H1 (cell line): ENCODE measurements around the gene EML4. TPM values are rescaled to one million over a fixed set of nuclear protein-coding genes. Genes with fewer than 3 reads are reported as not detected.
A peak's percentile ranks its signal among the peaks of the same experiment; 100 is the strongest.

ENCODE experiments used
- CTCF ChIA-PET: fragments of 300-600 bp; sonication (Branson Sonifier 250); formaldehyde crosslinking; loops from one replicate; lab custom pipeline; 2021; ENCODE audit not compliant: partially characterized antibody; lab: Charles Lee
- POLR2A ChIA-PET: fragments of 300-600 bp; sonication (Branson Sonifier 250); formaldehyde crosslinking; loops from one replicate; lab custom pipeline; 2021; ENCODE audit warnings: inconsistent platforms; ENCODE audit not compliant: partially characterized antibody; lab: Charles Lee
- DNase-seq, 2 experiments: peaks; one replicate each; pipeline versions ENCODE4 v3.0.0 to v3.0.0-alpha.2; 2010 to 2022; ENCODE audit warnings: low spot score in 2 of 2, low read depth in 1 of 2, mixed read lengths in 1 of 2
- FAIRE-seq: peaks from 2 replicates; lab custom pipeline; 2011; peaks lifted over from hg19 to GRCh38; lab: Jason Lieb, UNC
- H2AFZ ChIP-seq: 2 replicates; pipeline ENCODE4 v1.8.1; 2012; ENCODE audit warnings: low read length, inconsistent platforms
- H2AK5ac ChIP-seq: 2 replicates; pipeline ENCODE4 v1.6.1; 2013; ENCODE audit warnings: low read depth, low read length
- H2BK120ac ChIP-seq: replicated peaks from 2 replicates; pipeline ENCODE3; 2013; ENCODE audit warnings: low read depth, low read length, inconsistent platforms
- H2BK12ac ChIP-seq: 2 replicates; pipeline ENCODE4 v1.6.1; 2013; ENCODE audit warnings: low read depth, low read length
- H2BK15ac ChIP-seq: 2 replicates; pipeline ENCODE4 v1.6.1; 2013; ENCODE audit warnings: low read length
- H2BK20ac ChIP-seq: 2 replicates; pipeline ENCODE4 v1.6.1; 2013; ENCODE audit warnings: low read length
- H2BK5ac ChIP-seq: 2 replicates; pipeline ENCODE4 v1.6.1; 2013; ENCODE audit warnings: low read depth, low read length
- H3K14ac ChIP-seq: 2 replicates; pipeline ENCODE4 v1.6.1; 2013; ENCODE audit warnings: inconsistent platforms; ENCODE audit not compliant: insufficient read length
- H3K18ac ChIP-seq: 2 replicates; pipeline ENCODE4 v1.6.1; 2013; ENCODE audit warnings: low read length; ENCODE audit errors: extremely low read depth
- H3K23ac ChIP-seq: 2 replicates; pipeline ENCODE4 v1.6.1; 2013; ENCODE audit warnings: inconsistent platforms; ENCODE audit not compliant: insufficient read length
- H3K23me2 ChIP-seq: 2 replicates; pipeline ENCODE4 v1.6.1; 2013; ENCODE audit warnings: low read depth, low read length
- H3K27ac ChIP-seq: 2 replicates; pipeline ENCODE4 v1.6.1; 2011; ENCODE audit warnings: low read depth, low read length, inconsistent platforms
- H3K27me3 ChIP-seq, 4 experiments: replicated peaks in 1 of 4; 1 replicate in 1 of 4; 2 replicates in 3 of 4; pipeline versions ENCODE4 v1.6.1 to v1.8.1; 2011 to 2013; ENCODE audit warnings: low read length in 3 of 4, mild to moderate bottlenecking in 3 of 4, inconsistent platforms in 2 of 4, mixed read lengths in 2 of 4, moderate library complexity in 1 of 4; ENCODE audit not compliant: control insufficient read depth in 3 of 4, insufficient read depth in 3 of 4; ENCODE audit errors: extremely low read depth in 1 of 4
- H3K36me3 ChIP-seq, 4 experiments: 2 replicates each; pipeline versions ENCODE4 v1.6.1 to v1.8.1; 2011 to 2013; ENCODE audit warnings: mild to moderate bottlenecking in 4 of 4, low read length in 3 of 4, moderate library complexity in 2 of 4, control low read depth in 1 of 4, inconsistent platforms in 1 of 4; ENCODE audit not compliant: insufficient read depth in 4 of 4, control insufficient read depth in 2 of 4
- H3K4ac ChIP-seq: replicated peaks from 2 replicates; pipeline ENCODE3; 2013; ENCODE audit warnings: low read length, low read depth, mixed read lengths, inconsistent platforms; ENCODE audit not compliant: insufficient read length
- H3K4me1 ChIP-seq, 4 experiments: replicated peaks in 1 of 4; 1 replicate in 1 of 4; 2 replicates in 3 of 4; pipeline versions ENCODE4 v1.6.1 to v1.8.1; 2011 to 2013; ENCODE audit warnings: low read length in 3 of 4, inconsistent platforms in 2 of 4, mixed read lengths in 1 of 4; ENCODE audit not compliant: insufficient read depth in 4 of 4, control insufficient read depth in 3 of 4
- H3K4me2 ChIP-seq, 2 experiments: 2 replicates each; pipeline versions ENCODE4 v1.6.1 to v1.8.1; 2011 to 2013; ENCODE audit warnings: low read depth in 2 of 2, low read length in 2 of 2, control low read depth in 1 of 2, inconsistent platforms in 1 of 2, mild to moderate bottlenecking in 1 of 2; ENCODE audit not compliant: insufficient read depth in 1 of 2
- H3K4me3 ChIP-seq, 4 experiments: fragments of 200-600, 300-600 bp in 1 of 4; sonication (generic), shearing (Covaris generic), sonication (Bioruptor Twin) in 1 of 4; 2 replicates each; pipeline versions ENCODE4 v1.5.1 to v1.8.1; 2011 to 2016; ENCODE audit warnings: low read length in 4 of 4, low read depth in 3 of 4, control low read depth in 2 of 4, inconsistent platforms in 2 of 4, mild to moderate bottlenecking in 2 of 4, mixed read lengths in 1 of 4, moderate library complexity in 1 of 4; ENCODE audit not compliant: insufficient read depth in 2 of 4; ENCODE audit errors: extremely low read depth in 1 of 4
- H3K56ac ChIP-seq: replicated peaks from 2 replicates; pipeline ENCODE3; 2013; ENCODE audit warnings: low read depth, mild to moderate bottlenecking, mixed read lengths, low read length, inconsistent platforms; ENCODE audit not compliant: insufficient read length
- H3K79me1 ChIP-seq: 2 replicates; pipeline ENCODE4 v1.6.1; 2013; ENCODE audit warnings: low read depth, low read length, control low read depth
- H3K79me2 ChIP-seq, 2 experiments: 2 replicates each; pipeline versions ENCODE4 v1.6.1 to v1.8.1; 2012 to 2013; ENCODE audit warnings: low read length in 2 of 2, mild to moderate bottlenecking in 2 of 2, inconsistent platforms in 1 of 2; ENCODE audit not compliant: insufficient read depth in 2 of 2, control insufficient read depth in 1 of 2
- H3K9ac ChIP-seq, 4 experiments: replicated peaks in 1 of 4; 1 replicate in 1 of 4; 2 replicates in 3 of 4; pipeline versions ENCODE4 v1.6.1 to v1.8.1; 2011 to 2013; ENCODE audit warnings: low read depth in 3 of 4, low read length in 3 of 4, control low read depth in 2 of 4, mild to moderate bottlenecking in 2 of 4, moderate library complexity in 2 of 4, inconsistent platforms in 1 of 4; ENCODE audit errors: extremely low read depth in 1 of 4
- H3K9me3 ChIP-seq, 2 experiments: 2 replicates each; pipeline versions ENCODE4 v1.6.1 to v1.8.1; 2012 to 2013; ENCODE audit warnings: mild to moderate bottlenecking in 2 of 2, moderate library complexity in 2 of 2, control low read depth in 1 of 2, inconsistent platforms in 1 of 2, low read depth in 1 of 2, low read length in 1 of 2, mixed read lengths in 1 of 2; ENCODE audit not compliant: insufficient read depth in 2 of 2
- H4K20me1 ChIP-seq, 2 experiments: replicated peaks in 1 of 2; 2 replicates each; pipeline versions ENCODE3 to v1.8.1; 2011 to 2013; ENCODE audit warnings: inconsistent platforms in 2 of 2, low read length in 2 of 2, mild to moderate bottlenecking in 1 of 2; ENCODE audit not compliant: insufficient read depth in 2 of 2, control insufficient read depth in 1 of 2
- H4K5ac ChIP-seq: 2 replicates; pipeline ENCODE4 v1.6.1; 2013; ENCODE audit warnings: low read length, low read depth, mixed read lengths, inconsistent platforms; ENCODE audit not compliant: insufficient read length
- H4K8ac ChIP-seq: 2 replicates; pipeline ENCODE4 v1.8.0; 2013; ENCODE audit warnings: mild to moderate bottlenecking, moderate library complexity, low read length, inconsistent platforms; ENCODE audit not compliant: insufficient read depth; ENCODE audit errors: extremely low read depth
- H4K91ac ChIP-seq: replicated peaks from 2 replicates; pipeline ENCODE3; 2013; ENCODE audit warnings: low read length, mixed read lengths, inconsistent platforms; ENCODE audit not compliant: insufficient read length
- ASH2L ChIP-seq: fragments of 200-600, 300-600 bp; sonication (generic); IDR thresholded peaks from one replicate; pipeline ENCODE4 v1.7.1; 2017; ENCODE audit warnings: low read length
- BRCA1 ChIP-seq: IDR thresholded peaks from 2 replicates; pipeline ENCODE4 v1.6.1; 2012; ENCODE audit warnings: low read depth, low read length, improper control_type of control experiment
- CTCF ChIP-seq, 3 experiments: IDR thresholded peaks; 1 replicate in 2 of 3; 2 replicates in 1 of 3; pipeline versions ENCODE4 v1.5.1 to v1.6.1; 2011; ENCODE audit warnings: low read length in 3 of 3, mild to moderate bottlenecking in 3 of 3, inconsistent platforms in 2 of 3, low read depth in 1 of 3, moderate library complexity in 1 of 3; ENCODE audit not compliant: insufficient read depth in 1 of 3; ENCODE audit errors: control extremely low read depth in 1 of 3
- E2F6 ChIP-seq: IDR thresholded peaks from 2 replicates; pipeline ENCODE4 v1.6.1; 2012; ENCODE audit warnings: inconsistent platforms
- MAX ChIP-seq: IDR thresholded peaks from 2 replicates; pipeline ENCODE4 v1.6.1; 2012; ENCODE audit warnings: inconsistent platforms
- POU5F1 ChIP-seq: IDR thresholded peaks from 2 replicates; pipeline ENCODE4 v1.6.1; 2011; ENCODE audit warnings: low read depth, mild to moderate bottlenecking, low read length, moderate library complexity
- RAD21 ChIP-seq, 2 experiments: IDR thresholded peaks in 1 of 2; conservative IDR thresholded peaks in 1 of 2; 2 replicates each; pipeline ENCODE4 v1.6.1; 2011; ENCODE audit warnings: low read depth in 2 of 2, low read length in 2 of 2, improper control_type of control experiment in 1 of 2, inconsistent platforms in 1 of 2, mild to moderate bottlenecking in 1 of 2, moderate library complexity in 1 of 2
- WGBS, 2 experiments: shearing (Covaris generic) in 1 of 2; methylation state at CpG; one replicate each; pipeline versions ENCODE4 v1.1.6 to v1.1.7; 2013 to 2015; ENCODE audit warnings: low lambda C conversion rate in 2 of 2, mixed read lengths in 2 of 2, inconsistent platforms in 1 of 2, low coverage in 1 of 2, missing lambda C conversion rate in 1 of 2; ENCODE audit not compliant: insufficient replicate concordance in 2 of 2, insufficient coverage in 1 of 2, insufficient read length in 1 of 2; ENCODE audit errors: extremely low coverage in 1 of 2, missing lambda C conversion rate in 1 of 2; 5-methylcytosine and 5-hydroxymethylcytosine counted together
- polyA plus RNA-seq, 7 experiments: library from polyadenylated mRNA; depleted of rRNA in 3 of 7; stranded (reverse) in 5 of 7; unstranded in 2 of 7; fragments of >200 nt in 5 of 7; fragments of 200-250 nt in 2 of 7; gene quantifications; 1 replicate in 5 of 7; 2 replicates in 1 of 7; 4 replicates in 1 of 7; pipeline versions ENCODE4 v1.2.1 to v1.2.3, GENCODE V29; 2011 to 2013; ENCODE audit warnings: missing spikeins in 2 of 7, mixed read lengths in 2 of 7
- total RNA-seq: library from RNA; stranded (reverse); fragmentation: NEBNext Ultra II Directional; extraction: Animal tissue kit (Norgen Biotek cat#: 25700); gene quantifications from 2 replicates; pipeline ENCODE4 v1.2.1, GENCODE V29; 2021

Gene EML4
- total and polyA plus RNA-seq, 2 of the 8 experiments (the other 6 are each of a cell fraction or from before 2014, with no cell fraction given), result 50.1 to 104 TPM

GRCh38 chr2:42196403-42197267 is 27.5 kb downstream of the EML4 start:
- Histone ChIP-seq H3K9me3 (no peaks in the 10 kb centered on the region), H3K4me3 (no peak overlapping the region), H4K5ac (no peak overlapping the region), H3K4ac (no peak overlapping the region), H4K8ac (no peak overlapping the region), H2AFZ (no peak overlapping the region), H2BK15ac (no peak overlapping the region), H3K23me2 (no peaks in the 10 kb centered on the region), H3K56ac (no peak overlapping the region), H3K79me1 (no peaks in the 10 kb centered on the region; the same call in 1 of the 2 replicates), H2BK12ac (no peak overlapping the region), H2BK120ac (no peak overlapping the region), H3K4me2 (0 out of 4 replicates have a peak overlapping the region, but pooled peaks of 1 of the 2 experiments have one; percentile 0), H4K91ac (no peak overlapping the region), H2BK20ac (no peak overlapping the region), H3K4me1 (peaks cover 0 to 7% (median 2%) of the 10 kb centered on the region in 4 experiments; a peak in 2 of 7 replicates), H4K20me1 (peaks cover 4 to 7% of the 10 kb centered on the region in 2 experiments), H3K79me2 (peaks cover 8 to 89% of the 10 kb centered on the region in 2 experiments), H3K27ac (no peak overlapping the region), H2BK5ac (no peak overlapping the region), H3K36me3 (no peaks in the 10 kb centered on the region), H3K18ac (no peak overlapping the region), H3K14ac (no peak overlapping the region), H2AK5ac (no peak overlapping the region), H3K23ac (no peak overlapping the region), H3K9ac (no peak overlapping the region), H3K27me3 (no peaks in the 10 kb centered on the region)
- peak; percentile 85 for FAIRE-seq
- WGBS, 2 experiments, result 77% methylated on average over 9 of the region's 9 CpGs; no CpG with 5 or more reads in 1 of the 2 experiments
- POLR2A ChIA-PET, result no interaction called here
- TF ChIP-seq MAX, result no peak
- 0 out of 2 replicates have a peak, but pooled peaks have one; percentile 24 for TF ChIP-seq POU5F1
- TF ChIP-seq RAD21 (IDR thresholded peaks at IDR 0.05 in 1 of 2, conservative IDR thresholded peaks at IDR 0.05 in 1 of 2; ENCODE audit: low read depth in 2 of 2, low read length in 2 of 2), result peak; percentile 75 to 77
- TF ChIP-seq BRCA1, result no peak
- TF ChIP-seq ASH2L, result peak; percentile 13
- peak in 2 of 3 experiments; percentile 68 to 97; a peak in 3 of 4 replicates for TF ChIP-seq CTCF (IDR thresholded peaks at IDR 0.05; ENCODE audit: control extremely low read depth in 1 of 3, insufficient read depth in 1 of 3, low read depth in 1 of 3, low read length in 3 of 3)
- TF ChIP-seq E2F6, result no peak
- CTCF ChIA-PET, result interaction anchor here (0.6 to 4.4 kb wide), 27 partner anchors 8 to 346 kb away, joined by 3 to 25 read pairs (median 4); no protein-coding TSS in a partner anchor
- DNase-seq, result peak in 1 of 2 experiments; percentile 9
